Endothelial cell of umbilical vein (primary cell): ENCODE measurements around the gene FES. TPM values are rescaled to one million over a fixed set of nuclear protein-coding genes. Genes with fewer than 3 reads are reported as not detected.

Experiments
- BruUV-seq: library from RNA; stranded (reverse); fragments of 400-500 nt; replicated peaks from 2 replicates; lab custom pipeline; 2021; lab: Mats Ljungman, UMichigan
- CTCF ChIA-PET: fragments of 300-600, 350-600 bp; sonication (Branson Sonifier 250); formaldehyde crosslinking; loops from one replicate; lab custom pipeline; 2021; ENCODE audit warnings: antibody characterized with exemption, inconsistent platforms; lab: Charles Lee
- POLR2A ChIA-PET: fragments of 300-600, 350-600 bp; sonication (Branson Sonifier 250); formaldehyde crosslinking; loops from one replicate; lab custom pipeline; 2021; ENCODE audit warnings: antibody characterized with exemption, inconsistent platforms; lab: Charles Lee
- DNase-seq: peaks from one replicate; pipeline ENCODE4 v3.0.0-alpha.2; 2011; ENCODE audit warnings: low read depth, low spot score
- FAIRE-seq: peaks from 2 replicates; lab custom pipeline; 2011; peaks lifted over from hg19 to GRCh38; lab: Jason Lieb, UNC
- H2AFZ ChIP-seq: 2 replicates; pipeline ENCODE4 v1.6.0; 2012; ENCODE audit warnings: low read depth, low read length, control low read depth, inconsistent platforms
- H3K27ac ChIP-seq: 2 replicates; pipeline ENCODE4 v1.5.1; 2011; ENCODE audit warnings: low read depth, mild to moderate bottlenecking, control low read depth, low read length, moderate library complexity; ENCODE audit not compliant: insufficient read depth
- H3K27me3 ChIP-seq, 2 experiments: 2 replicates each; pipeline versions ENCODE4 v1.6.0 to v1.6.1; 2011; ENCODE audit warnings: low read length in 2 of 2, mixed read lengths in 1 of 2; ENCODE audit not compliant: control insufficient read depth in 2 of 2, insufficient read depth in 2 of 2
- H3K36me3 ChIP-seq, 2 experiments: 2 replicates in 1 of 2; 3 replicates in 1 of 2; pipeline ENCODE4 v1.5.1; 2011; ENCODE audit warnings: low read length in 2 of 2, mild to moderate bottlenecking in 1 of 2, moderate library complexity in 1 of 2; ENCODE audit not compliant: control insufficient read depth in 2 of 2, insufficient read depth in 2 of 2; ENCODE audit errors: extremely low read depth in 1 of 2
- H3K4me1 ChIP-seq: 3 replicates; pipeline ENCODE4 v1.5.1; 2011; ENCODE audit warnings: mild to moderate bottlenecking, low read length; ENCODE audit not compliant: control insufficient read depth, insufficient read depth; ENCODE audit errors: extremely low read depth
- H3K4me2 ChIP-seq: 2 replicates; pipeline ENCODE4 v1.6.1; 2011; ENCODE audit warnings: low read length, control low read depth, mixed read lengths; ENCODE audit not compliant: insufficient read depth
- H3K4me3 ChIP-seq, 3 experiments: fragments of 200-600 bp in 1 of 3; sonication (generic), shearing (Covaris generic) in 1 of 3; replicated peaks in 1 of 3; 2 replicates each; pipeline ENCODE4 v1.5.1; 2011 to 2016; ENCODE audit warnings: control low read depth in 3 of 3, low read length in 3 of 3, mild to moderate bottlenecking in 2 of 3, inconsistent platforms in 1 of 3, low read depth in 1 of 3, moderate library complexity in 1 of 3; ENCODE audit not compliant: insufficient read depth in 1 of 3
- H3K79me2 ChIP-seq: 2 replicates; pipeline ENCODE4 v1.6.0; 2012; ENCODE audit warnings: low read length, inconsistent platforms; ENCODE audit not compliant: control insufficient read depth, insufficient read depth
- H3K9ac ChIP-seq: replicated peaks from 2 replicates; pipeline ENCODE3; 2011; ENCODE audit warnings: low read length, control low read depth; ENCODE audit not compliant: insufficient read depth; ENCODE audit errors: extremely low read depth
- H3K9me1 ChIP-seq: replicated peaks from 3 replicates; pipeline ENCODE4 v1.6.0; 2011; ENCODE audit warnings: mild to moderate bottlenecking, low read length; ENCODE audit not compliant: control insufficient read depth, insufficient read depth; ENCODE audit errors: extremely low read depth
- H3K9me3 ChIP-seq: replicated peaks from 2 replicates; pipeline ENCODE4 v1.5.1; 2012; ENCODE audit warnings: low read length, inconsistent platforms; ENCODE audit not compliant: control insufficient read depth, insufficient read depth
- H4K20me1 ChIP-seq: replicated peaks from 2 replicates; pipeline ENCODE3; 2011; ENCODE audit warnings: mild to moderate bottlenecking, low read length; ENCODE audit not compliant: control insufficient read depth, insufficient read depth; ENCODE audit errors: extremely low read depth
- CTCF ChIP-seq, 2 donors: IDR thresholded peaks; 1 replicate in 1 of 2; 2 replicates in 1 of 2; pipeline ENCODE4 v1.5.1; 2011; ENCODE audit warnings: low read length in 2 of 2, mild to moderate bottlenecking in 2 of 2, moderate library complexity in 2 of 2, control low read depth in 1 of 2, inconsistent platforms in 1 of 2, low read depth in 1 of 2; ENCODE audit not compliant: insufficient read depth in 1 of 2; ENCODE audit errors: extremely low read depth in 1 of 2
- EZH2 ChIP-seq: IDR thresholded peaks from 2 replicates; pipeline ENCODE4 v1.6.1; 2012; ENCODE audit warnings: borderline replicate concordance, low read depth, mild to moderate bottlenecking, moderate library complexity, low read length, inconsistent platforms; ENCODE audit not compliant: severe bottlenecking
- FOS ChIP-seq: IDR thresholded peaks from 2 replicates; pipeline ENCODE4 v1.6.1; 2011; ENCODE audit warnings: mild to moderate bottlenecking, low read length, moderate library complexity, borderline replicate concordance; ENCODE audit not compliant: insufficient read depth
- JUN ChIP-seq: IDR thresholded peaks from 2 replicates; pipeline ENCODE4 v1.6.1; 2011; ENCODE audit warnings: borderline replicate concordance, low read depth; ENCODE audit not compliant: insufficient read length, insufficient read depth
- MYC ChIP-seq: IDR thresholded peaks from one replicate; pipeline ENCODE4 v1.6.1; 2011; ENCODE audit warnings: mild to moderate bottlenecking, low read depth, low read length
- dilution Hi-C: fragments of 300-500 bp; cut with MboI; formaldehyde crosslinking; loops from one replicate; pipeline ENCODE4 v1.15.0; 2019; ENCODE audit warnings: low sequenced_read_pairs; ENCODE audit not compliant: extremely low pct_ligation_motif_present
- intact Hi-C: fragments of 100-400 bp; cut with micrococcal nuclease; formaldehyde crosslinking; loops from one replicate; pipeline ENCODE4 v1.10.0; 2022
- polyA plus RNA-seq, 4 experiments: library from polyadenylated mRNA; depleted of rRNA in 3 of 4; stranded (reverse) in 3 of 4; unstranded in 1 of 4; fragments of >200 nt; gene quantifications; 2 replicates each; pipeline versions ENCODE4 v1.2.1 to v1.2.3, GENCODE V29; 2011 to 2012; ENCODE audit warnings: missing spikeins in 1 of 4
- total RNA-seq: library from RNA; stranded (reverse); gene quantifications from 2 replicates; pipeline ENCODE4 v1.2.3, GENCODE V29; 2021

FES gene
- total and polyA plus RNA-seq, 2 donors (not counting 3 experiments of a cell fraction or from before 2014, with no cell fraction given): 41.5 to 58.1 TPM

GRCh38 chr15:90905306-90906180 is 21.2 kb downstream of the FES start:
- ChIA-PET POLR2A (no interaction called here), CTCF (interaction anchor here (3.4 to 7.3 kb wide), 2 partner anchors 20 to 26 kb away, joined by 18 to 57 read pairs; partner anchors contain the start of gene HDDC3)
- Histone ChIP-seq H3K4me3 (no peak overlapping the region), H2AFZ (no peak overlapping the region), H3K36me3 (peaks cover under 1 to 37% of the 10 kb centered on the region in 2 experiments), H3K9me3 (no peaks in the 10 kb centered on the region), H3K27ac (no peak overlapping the region), H4K20me1 (no peaks in the 10 kb centered on the region), H3K27me3 (no peaks in the 10 kb centered on the region), H3K79me2 (peaks cover 4% of the 10 kb centered on the region), H3K9me1 (no peaks in the 10 kb centered on the region), H3K4me2 (no peak overlapping the region), H3K9ac (no peak overlapping the region), H3K4me1 (peaks cover 17% of the 10 kb centered on the region)
- TSS peak; percentile 10 for BruUV-seq
- no peak for DNase-seq
- dilution Hi-C loops: no loop called here
- no peak for FAIRE-seq
- TF ChIP-seq EZH2: no peak
- no peak for TF ChIP-seq CTCF (IDR thresholded peaks at IDR 0.05; ENCODE audit: extremely low read depth in 1 of 2, insufficient read depth in 1 of 2, low read depth in 1 of 2, low read length in 2 of 2)
- TF ChIP-seq JUN: no peak
- no peak for TF ChIP-seq FOS
- TF ChIP-seq MYC: no peak
- intact Hi-C loops: no loop called here
